Transverse colon (tissue), 4 donors: Measurements from ENCODE around the gene LMO2. TPM values are rescaled to one million over a fixed set of nuclear protein-coding genes. Genes with fewer than 3 reads are reported as not detected.
"Not testable (repeated sequence)": the region's sequence is repeated elsewhere in the genome, so short reads cannot be mapped to it uniquely, and the experiment has no call there.

Source experiments
- DNase-seq: peaks from one replicate; pipeline ENCODE4 v3.0.0-alpha.2; 2019
- H3K27ac ChIP-seq, 4 donors: fragments of 200-600 bp; sonication (generic); 2 replicates each; pipeline ENCODE4 v1.5.1; 2016 to 2018; ENCODE audit warnings: inconsistent platforms in 4 of 4
- H3K27me3 ChIP-seq: fragments of 200-600 bp; sonication (generic); 2 replicates; pipeline ENCODE4 v1.5.1; 2017; ENCODE audit warnings: inconsistent platforms
- H3K36me3 ChIP-seq, 4 donors: fragments of 200-600 bp; sonication (generic); 2 replicates each; pipeline ENCODE4 v1.5.1; 2017 to 2019; ENCODE audit warnings: inconsistent platforms in 4 of 4
- H3K4me1 ChIP-seq, 4 donors: fragments of 200-600 bp; sonication (generic); 2 replicates each; pipeline ENCODE4 v1.5.1; 2017 to 2020; ENCODE audit warnings: inconsistent platforms in 4 of 4
- H3K4me3 ChIP-seq, 4 donors: fragments of 200-600 bp; sonication (generic); 1 replicate in 1 of 4; 2 replicates in 3 of 4; pipeline versions ENCODE4 v1.5.1 to v1.6.1; 2017 to 2019; ENCODE audit warnings: inconsistent platforms in 4 of 4
- H3K9me3 ChIP-seq, 2 donors: fragments of 200-600 bp; sonication (generic); 2 replicates each; pipeline ENCODE4 v1.5.1; 2017 to 2019; ENCODE audit warnings: inconsistent platforms in 2 of 2
- POLR2A ChIP-seq: fragments of 450-650 bp; IDR thresholded peaks from one replicate; pipeline ENCODE4 v1.6.1; 2016; ENCODE audit warnings: antibody characterized with exemption, mild to moderate bottlenecking, moderate library complexity
- POLR2AphosphoS5 ChIP-seq, 3 donors: sonication (generic); formaldehyde crosslinking; IDR thresholded peaks; one replicate each; pipeline ENCODE4 v1.6.1; 2016; ENCODE audit warnings: antibody characterized with exemption in 3 of 3
- WGBS, 2 donors: methylation state at CpG; one replicate each; pipeline ENCODE4 v1.1.5; 2018; ENCODE audit warnings: low coverage in 1 of 2; 5-methylcytosine and 5-hydroxymethylcytosine counted together
- in situ Hi-C, 4 donors: fragments of 200-750 bp; cut with MboI; loops; one replicate each; pipeline versions ENCODE4 v1.15.0 to v1.15.1; 2017; ENCODE audit warnings: low sequenced_read_pairs in 3 of 4, low pct_ligation_motif_present in 1 of 4, low pct_unique_long_range_greater_than_20kb in 1 of 4
- intact Hi-C: fragments of 100-400 bp; cut with DNase I; formaldehyde crosslinking; loops from one replicate; pipeline ENCODE4 v1.15.1; 2023; ENCODE audit warnings: low total_unique reads
- total RNA-seq, 4 donors: library from RNA; depleted of rRNA; stranded (reverse); fragments of >200 nt; gene quantifications; one replicate each; pipeline ENCODE4 v1.1.0, GENCODE V29; 2016

LMO2 gene
- total RNA-seq, 4 donors from 2014 or later = 1.4 to 18.0 (median 4.0) TPM

GRCh38 chr11:33825854-33826560 lies 65.9 kb downstream of the LMO2 start:
- Histone ChIP-seq H3K9me3 (no peaks in the 10 kb centered on the region), H3K4me1 (peaks cover 7 to 10% (median 8%) of the 10 kb centered on the region in 4 donors), H3K36me3 (no peaks in the 10 kb centered on the region), H3K27me3 (peaks cover 86% of the 10 kb centered on the region), H3K4me3 (no peak overlapping the region), H3K27ac (no peak overlapping the region)
- intact Hi-C loops = no loop called here
- TF ChIP-seq POLR2AphosphoS5 (IDR thresholded peaks at IDR 0.05) = no peak
- in situ Hi-C loops = loop anchor here (10.0 to 25.0 kb wide), 5 partner anchors 461 to 661 kb away; partner anchors contain the start of gene ABTB2 (in 1 of the 4)
- WGBS, 2 donors = 90 to 92% methylated on average over 3 of the region's 3 CpGs
- DNase-seq = no peak

GRCh38 chr11:33822981-33823380 lies 68.9 kb downstream of the LMO2 start:
- intact Hi-C loops = not testable (repeated sequence)
- WGBS, 2 donors = 53 to 66% methylated on average over 3 of the region's 3 CpGs

GRCh38 chr11:33819278-33820035 lies 72.4 kb downstream of the LMO2 start:
- H3K9me3 ChIP-seq = no peaks in the 10 kb centered on the region
- 58 to 80% methylated on average over 8 to 16 of the region's 16 CpGs for WGBS, 2 donors
- H3K36me3 ChIP-seq = no peaks in the 10 kb centered on the region
- in situ Hi-C loops = loop anchor here in 2 of 4 donors (10.0 to 25.0 kb wide), 2 partner anchors 455 to 668 kb away; no protein-coding TSS in a partner anchor
- no peaks in the 10 kb centered on the region for H3K4me1 ChIP-seq
- DNase-seq = no peak
- H3K27me3 ChIP-seq = peaks cover 42% of the 10 kb centered on the region
- H3K4me3 ChIP-seq = no peak overlapping the region
- intact Hi-C loops = no loop called here
- H3K27ac ChIP-seq = no peak overlapping the region
- no peak for TF ChIP-seq POLR2A

More at GRCh38 chr11:33822981-33823380, 68.9 kb downstream of the LMO2 start:
- H3K4me3 ChIP-seq, H3K36me3 ChIP-seq, H3K9me3 ChIP-seq, DNase-seq, H3K4me1 ChIP-seq, H3K27ac ChIP-seq: not testable (repeated sequence)
- peaks cover 73% of the 10 kb centered on the region for H3K27me3 ChIP-seq
- in situ Hi-C loops = loop anchor here in 2 of 4 donors (10.0 to 25.0 kb wide), 2 partner anchors 458 to 664 kb away; no protein-coding TSS in a partner anchor

Other genes with a start within 250 kb of the LMO2 start
- gene C11orf91, start 191.2 kb downstream of the LMO2 start, total RNA-seq = not detected
- 100 to 1,000 TPM in 3 of 4 donors, 10 to 100 TPM in 1; 64.7 to 213 (median 170) TPM for gene CD59, start 155.7 kb downstream of the LMO2 start, total RNA-seq
- gene FBXO3, start 117.6 kb downstream of the LMO2 start, total RNA-seq = 10 to 100 TPM in 3 of 4 donors, 1 to 10 TPM in 1; 9.0 to 48.5 (median 30.7) TPM
- gene CAPRIN1, start 159.7 kb upstream of the LMO2 start, total RNA-seq = 100 to 1,000 TPM; 129 to 163 (median 152) TPM
- gene NAT10, start 213.6 kb upstream of the LMO2 start, total RNA-seq = 10 to 100 TPM; 16.0 to 40.6 (median 26.9) TPM